Pancreas (tissue), 10 donors: ENCODE measurements around the gene ANAPC1. TPM values are rescaled to one million over a fixed set of nuclear protein-coding genes. Genes with fewer than 3 reads are reported as not detected.
A peak's percentile ranks its signal among the peaks of the same experiment; 100 is the strongest.
"Not testable (repeated sequence)": the region's sequence is repeated elsewhere in the genome, so short reads cannot be mapped to it uniquely, and the experiment has no call there.

Experiments used
- ATAC-seq, 4 donors: fragments of 200-7000 bp; cut with Tn5 transposase; one replicate each; pipeline versions ENCODE4 v1.8.0 to v1.9.1; 2020; ENCODE audit warnings: mild to moderate bottlenecking in 4 of 4, moderate library complexity in 4 of 4
- DNase-seq, 6 donors: peaks; one replicate each; pipeline ENCODE4 v3.0.0-alpha.2; 2020
- FAIRE-seq: peaks from 2 replicates; lab custom pipeline; 2012; peaks lifted over from hg19 to GRCh38; lab: Jason Lieb, UNC
- H3K27ac ChIP-seq, 4 donors: fragments of 200-600 bp; sonication (generic); 1 replicate in 3 of 4; 2 replicates in 1 of 4; pipeline versions ENCODE4 v1.5.0 to v1.8.0; 2020
- H3K27me3 ChIP-seq, 4 donors: fragments of 200-600 bp; one replicate each; pipeline ENCODE4 v1.8.0; 2021
- H3K36me3 ChIP-seq, 3 donors: fragments of 200-600 bp; sonication (generic) in 1 of 3; one replicate each; pipeline versions ENCODE4 v1.5.0 to v1.8.0; 2020 to 2021
- H3K4me1 ChIP-seq, 3 donors: fragments of 200-600 bp; one replicate each; pipeline ENCODE4 v1.8.0; 2021
- H3K4me3 ChIP-seq, 4 donors: fragments of 200-600 bp; sonication (generic) in 2 of 4; one replicate each; pipeline versions ENCODE4 v1.5.0 to v1.8.0; 2020 to 2021
- H3K9me3 ChIP-seq, 4 donors: fragments of 200-600 bp; one replicate each; pipeline ENCODE4 v1.8.0; 2021
- CTCF ChIP-seq, 4 donors: fragments of 200-600 bp; sonication (generic) in 3 of 4; IDR thresholded peaks; one replicate each; pipeline versions ENCODE4 v1.5.0 to v1.8.0; 2021; ENCODE audit warnings: antibody characterized with exemption in 4 of 4
- WGBS, 2 donors: extraction: QIAGEN DNeasy Blood & Tissue Kit; methylation state at CpG; one replicate each; pipeline ENCODE4 v1.1.7; 2013; 5-methylcytosine and 5-hydroxymethylcytosine counted together
- intact Hi-C, 3 donors: fragments of 100-400 bp; cut with DNase I; formaldehyde crosslinking; loops; one replicate each; pipeline versions ENCODE4 v1.11.1 to v1.14.2; 2022
- polyA plus RNA-seq, 2 donors: library from polyadenylated mRNA; stranded (reverse); fragments of 200-250 nt; gene quantifications; one replicate each; pipeline ENCODE4 v1.2.3, GENCODE V29; 2013
- total RNA-seq, 6 donors: library from RNA; stranded (reverse); fragmentation: NEBNext Ultra II Directional in 4 of 6; extraction: Animal tissue kit (Norgen Biotek cat#: 25700) in 4 of 6; gene quantifications; one replicate each; pipeline versions ENCODE4 v1.2.1 to v1.2.4, GENCODE V29; 2021 to 2023
- donor health status: healthy with polysubstance abuse.
- donor health status: DM: no; HTN: no; CAD: no; lungs with moderate emphysema.
- donor health status: DM: no; HTN: no; CAD: no.
- donor health status: control.
- donor health status: control.
- donor health status: Bipolar disorder and iron deficiency.
- donor health status: DM: yes; HTN: yes; CAD: no.
- donor health status: DM: no; HTN: no; CAD: no.
- donor health status: DM: no; HTN: no; CAD: no.
- donor health status: DM: yes; HTN: yes; CAD: no.

The ANAPC1 gene
- total and polyA plus RNA-seq, 8 donors, result 5.7 to 22.4 (median 13.9) TPM

- peak; percentile 38 to 61 (median 47) for TF ChIP-seq CTCF (IDR thresholded peaks at IDR 0.05)
- ATAC-seq, result peak; percentile 80 to 99 (median 97)
- H3K36me3 ChIP-seq, intact Hi-C loops, H3K27me3 ChIP-seq, H3K27ac ChIP-seq, H3K4me1 ChIP-seq, H3K4me3 ChIP-seq, H3K9me3 ChIP-seq, FAIRE-seq: not testable (repeated sequence)
- DNase-seq, result peak in 5 of 6 donors; percentile 44 to 87 (median 63)
- WGBS, 2 donors, result 13 to 23% methylated on average over 14 to 20 of the region's 23 CpGs
Measured at GRCh38 chr2:111747410-111748115, 136.4 kb downstream of the ANAPC1 start.

- ATAC-seq, intact Hi-C loops, H3K9me3 ChIP-seq, FAIRE-seq, H3K27me3 ChIP-seq, H3K4me1 ChIP-seq, DNase-seq, H3K4me3 ChIP-seq, H3K27ac ChIP-seq, H3K36me3 ChIP-seq: not testable (repeated sequence)
- WGBS, 2 donors, result 52 to 67% methylated on average over 8 of the region's 8 CpGs
Measured at GRCh38 chr2:111744751-111745150, 139.2 kb downstream of the ANAPC1 start.

- H3K27ac ChIP-seq, intact Hi-C loops, DNase-seq, H3K4me3 ChIP-seq, H3K9me3 ChIP-seq, H3K36me3 ChIP-seq, FAIRE-seq, H3K4me1 ChIP-seq, ATAC-seq, H3K27me3 ChIP-seq: not testable (repeated sequence)
- 50 to 60% methylated on average over 2 of the region's 3 CpGs for WGBS, 2 donors
Measured at GRCh38 chr2:111741517-111741916, 142.5 kb downstream of the ANAPC1 start.

GRCh38 chr2:111735838-111736721 is 147.9 kb downstream of the ANAPC1 start:
- FAIRE-seq, result peak; percentile 80
- H3K9me3 ChIP-seq, H3K4me1 ChIP-seq, intact Hi-C loops, H3K4me3 ChIP-seq, H3K27ac ChIP-seq, H3K27me3 ChIP-seq, H3K36me3 ChIP-seq: not testable (repeated sequence)
- 29 to 40% methylated on average over 6 to 7 of the region's 9 CpGs for WGBS, 2 donors
- TF ChIP-seq CTCF (IDR thresholded peaks at IDR 0.05), result peak in 2 of 4 donors; percentile 29 to 47
- peak in 1 of 6 donors; percentile 30 for DNase-seq
- peak; percentile 82 to 99 (median 96) for ATAC-seq

GRCh38 chr2:111735420-111735819 is 148.6 kb downstream of the ANAPC1 start:
- H3K4me1 ChIP-seq, H3K27me3 ChIP-seq, DNase-seq, intact Hi-C loops, H3K36me3 ChIP-seq, FAIRE-seq, ATAC-seq, H3K4me3 ChIP-seq, H3K27ac ChIP-seq, H3K9me3 ChIP-seq: not testable (repeated sequence)
- WGBS, 2 donors, result 85 to 89% methylated on average over 4 of the region's 6 CpGs

GRCh38 chr2:111729812-111730458 is 154.1 kb downstream of the ANAPC1 start:
- intact Hi-C loops, H3K27me3 ChIP-seq, FAIRE-seq, H3K27ac ChIP-seq, H3K4me3 ChIP-seq, H3K4me1 ChIP-seq, H3K9me3 ChIP-seq, DNase-seq, H3K36me3 ChIP-seq: not testable (repeated sequence)
- 53 to 54% methylated on average over 3 of the region's 9 CpGs for WGBS, 2 donors
- ATAC-seq, result peak in 2 of 4 donors; percentile 71 to 79

- H3K4me1 ChIP-seq, intact Hi-C loops, H3K27me3 ChIP-seq, H3K9me3 ChIP-seq, H3K27ac ChIP-seq, ATAC-seq, DNase-seq, H3K36me3 ChIP-seq, FAIRE-seq, H3K4me3 ChIP-seq: not testable (repeated sequence)
- 75 to 78% methylated on average over 9 of the region's 16 CpGs for WGBS, 2 donors
Measured at GRCh38 chr2:111727611-111728110, 156.3 kb downstream of the ANAPC1 start.

- WGBS, 2 donors, result 70 to 88% methylated on average over 5 to 6 of the region's 6 CpGs
- H3K4me1 ChIP-seq, intact Hi-C loops, H3K4me3 ChIP-seq, H3K36me3 ChIP-seq, H3K27ac ChIP-seq, H3K9me3 ChIP-seq, H3K27me3 ChIP-seq, FAIRE-seq, DNase-seq: not testable (repeated sequence)
- peak in 2 of 4 donors; percentile 43 to 48 for ATAC-seq
Measured at GRCh38 chr2:111725742-111726141, 158.3 kb downstream of the ANAPC1 start.

- FAIRE-seq, ATAC-seq, H3K36me3 ChIP-seq, H3K27me3 ChIP-seq, intact Hi-C loops, H3K27ac ChIP-seq, H3K4me3 ChIP-seq, H3K9me3 ChIP-seq, H3K4me1 ChIP-seq, DNase-seq: not testable (repeated sequence)
- WGBS, 2 donors, result 79 to 83% methylated on average over 4 to 5 of the region's 9 CpGs
Measured at GRCh38 chr2:111719610-111720009, 164.4 kb downstream of the ANAPC1 start.
